Brain microvascular endothelial cell (primary cell): ENCODE data around the gene ACACB.

Source experiments
- DNase-seq: peaks from one replicate; pipeline ENCODE4 v3.0.0-alpha.2; 2020
- H3K27ac ChIP-seq: fragments of 250-450 bp; sonication (Bioruptor Pico); 2 replicates; pipeline ENCODE4 v1.5.1; 2020; ENCODE audit warnings: mild to moderate bottlenecking, moderate library complexity
- H3K27me3 ChIP-seq: fragments of 250-450 bp; sonication (Bioruptor Pico); replicated peaks from 2 replicates; pipeline ENCODE4 v1.5.1; 2020; ENCODE audit warnings: mild to moderate bottlenecking
- H3K36me3 ChIP-seq: fragments of 250-450 bp; sonication (Bioruptor Pico); replicated peaks from 2 replicates; pipeline ENCODE4 v1.5.1; 2020; ENCODE audit warnings: mild to moderate bottlenecking
- H3K4me3 ChIP-seq: 2 replicates; pipeline ENCODE4 v1.5.1; 2011; ENCODE audit warnings: low read depth, mild to moderate bottlenecking, control low read depth, low read length, moderate library complexity
- CTCF ChIP-seq: IDR thresholded peaks from 2 replicates; pipeline ENCODE4 v1.5.1; 2011; ENCODE audit warnings: low read depth, mild to moderate bottlenecking, moderate library complexity, low read length, control low read depth, inconsistent platforms; ENCODE audit errors: missing control alignments
- in situ Hi-C: cut with HindIII; loops from 2 replicates; pipeline ENCODE4 v1.10.0; 2017; ENCODE audit warnings: low sequenced_read_pairs, low pct_ligation_motif_present

The ACACB gene

GRCh38 chr12:109255377-109255776, 139.0 kb downstream of the ACACB start:
- peak; percentile 33 for TF ChIP-seq CTCF
- peak; percentile 31 for DNase-seq
- no peak overlapping the region for H3K27ac ChIP-seq
- no peaks in the 10 kb centered on the region for H3K36me3 ChIP-seq
- in situ Hi-C loops: no loop called here
- H3K27me3 ChIP-seq: no peaks in the 10 kb centered on the region
- H3K4me3 ChIP-seq: no peak overlapping the region

- in situ Hi-C loops: no loop called here
- H3K36me3 ChIP-seq: no peaks in the 10 kb centered on the region
Measured at GRCh38 chr12:109256011-109256410, 139.6 kb downstream of the ACACB start.

GRCh38 chr12:109258201-109258600, 141.8 kb downstream of the ACACB start:
- TF ChIP-seq CTCF: no peak
- no peak for DNase-seq
- in situ Hi-C loops: no loop called here
- Histone ChIP-seq H3K27me3 (no peaks in the 10 kb centered on the region), H3K36me3 (no peaks in the 10 kb centered on the region), H3K27ac (no peak overlapping the region), H3K4me3 (no peak overlapping the region)

More at GRCh38 chr12:109256011-109256410, 139.6 kb downstream of the ACACB start:
- H3K4me3 ChIP-seq: no peak overlapping the region
- H3K27ac ChIP-seq: no peak overlapping the region
- DNase-seq: no peak
- TF ChIP-seq CTCF: no peak
- H3K27me3 ChIP-seq: no peaks in the 10 kb centered on the region

GRCh38 chr12:109258607-109259544, 142.5 kb downstream of the ACACB start:
- in situ Hi-C loops: no loop called here
- Histone ChIP-seq H3K36me3 (no peaks in the 10 kb centered on the region), H3K4me3 (no peak overlapping the region), H3K27ac (no peak overlapping the region), H3K27me3 (no peaks in the 10 kb centered on the region)
- no peak for DNase-seq
- TF ChIP-seq CTCF: no peak

- Histone ChIP-seq H3K27me3 (no peaks in the 10 kb centered on the region), H3K4me3 (no peak overlapping the region), H3K27ac (no peak overlapping the region), H3K36me3 (no peaks in the 10 kb centered on the region)
- no peak for TF ChIP-seq CTCF
- in situ Hi-C loops: no loop called here
- DNase-seq: no peak
Measured at GRCh38 chr12:109259545-109259895, 143.1 kb downstream of the ACACB start.

- H3K4me3 ChIP-seq: no peak overlapping the region
- no peak overlapping the region for H3K27ac ChIP-seq
- no peaks in the 10 kb centered on the region for H3K36me3 ChIP-seq
- no peak for TF ChIP-seq CTCF
- no peaks in the 10 kb centered on the region for H3K27me3 ChIP-seq
- in situ Hi-C loops: no loop called here
- no peak for DNase-seq
Measured at GRCh38 chr12:109261087-109261486, 144.7 kb downstream of the ACACB start.
